ENCODE results near the gene DOC2B. TPM values are rescaled to one million over a fixed set of nuclear protein-coding genes. Genes with fewer than 3 reads are reported as not detected.

Gene DOC2B
- total and polyA plus RNA-seq, 2 of the 8 experiments (the other 6 are each of a cell fraction or from before 2014, with no cell fraction given): 1.3 to 3.3 TPM

GRCh38 chr17:172401-172800, 9.0 kb downstream of the DOC2B start:
- peaks cover 2% of the 10 kb centered on the region; the same call in 1 of the 2 replicates for H3K79me1 ChIP-seq (ENCODE audit: low read depth, low read length)
- no peak overlapping the region for H2AK5ac ChIP-seq (ENCODE audit: low read depth, low read length)
- DNase-seq (ENCODE audit: low read depth in 1 of 2, low spot score in 2 of 2): no peak
- TF ChIP-seq BCL11A (IDR thresholded peaks at IDR 0.05; ENCODE audit: low read depth in 2 of 2, low read length in 2 of 2) (no peak), EGR1 (IDR thresholded peaks at IDR 0.05; ENCODE audit: borderline replicate concordance, low read depth, low read length) (no peak), KDM1A (IDR thresholded peaks at IDR 0.05; ENCODE audit: borderline replicate concordance, low read length) (no peak), SP4 (IDR thresholded peaks at IDR 0.05; ENCODE audit: low read length) (no peak), CEBPB (IDR thresholded peaks at IDR 0.05; ENCODE audit: low read depth, low read length) (no peak), GABPA (IDR thresholded peaks at IDR 0.05; ENCODE audit: borderline replicate concordance, insufficient read depth, low read length) (no peak), SAP30 (IDR thresholded peaks at IDR 0.05; ENCODE audit: insufficient read depth, insufficient replicate concordance, low read length) (no peak), ASH2L (IDR thresholded peaks at IDR 0.05; ENCODE audit: low read length) (no peak)
- no peak for FAIRE-seq
- H3K23me2 ChIP-seq (ENCODE audit: low read depth, low read length): no peaks in the 10 kb centered on the region
- WGBS, 2 experiments (ENCODE audit: extremely low coverage in 1 of 2, insufficient coverage in 1 of 2, insufficient read length in 1 of 2, insufficient replicate concordance in 2 of 2, low coverage in 1 of 2, low lambda C conversion rate in 2 of 2, missing lambda C conversion rate in 1 of 2): 84% methylated on average over 10 of the region's 11 CpGs; no CpG with 5 or more reads in 1 of the 2 experiments
- H3K27me3 ChIP-seq (replicated peaks in 1 of 4; ENCODE audit: control insufficient read depth in 3 of 4, extremely low read depth in 1 of 4, insufficient read depth in 3 of 4, low read length in 3 of 4): no peaks in the 10 kb centered on the region; a peak in 2 of 7 replicates
- ChIA-PET POLR2A (ENCODE audit: partially characterized antibody) (no interaction called here), CTCF (ENCODE audit: partially characterized antibody) (interaction anchor here (0.8 to 2.0 kb wide), 8 partner anchors 8 to 229 kb away, joined by 3 to 8 read pairs (median 4); no protein-coding TSS in a partner anchor)
- no peak overlapping the region for H3K23ac ChIP-seq (ENCODE audit: insufficient read length)
- no peak overlapping the region for H2BK12ac ChIP-seq (ENCODE audit: low read depth, low read length)
- no peak overlapping the region for H2BK20ac ChIP-seq (ENCODE audit: low read length)
- no peak overlapping the region for H2AFZ ChIP-seq (ENCODE audit: low read length)
- H3K18ac ChIP-seq (ENCODE audit: extremely low read depth, low read length): no peak overlapping the region
- no peak overlapping the region for H2BK5ac ChIP-seq (ENCODE audit: low read depth, low read length)
- no peak overlapping the region for H3K56ac ChIP-seq (replicated peaks; ENCODE audit: insufficient read length, low read depth, low read length)
- H2BK15ac ChIP-seq (ENCODE audit: low read length): 0 out of 2 replicates have a peak overlapping the region, but pooled peaks have one; percentile 29
- no peak overlapping the region for H4K91ac ChIP-seq (replicated peaks; ENCODE audit: insufficient read length, low read length)
- no peak overlapping the region for H2BK120ac ChIP-seq (replicated peaks; ENCODE audit: low read depth, low read length)
- H3K4me1 ChIP-seq (replicated peaks in 1 of 4; ENCODE audit: control insufficient read depth in 3 of 4, insufficient read depth in 4 of 4, low read length in 3 of 4): no peaks in the 10 kb centered on the region
- H3K79me2 ChIP-seq (ENCODE audit: control insufficient read depth in 1 of 2, insufficient read depth in 2 of 2, low read length in 2 of 2): no peaks in the 10 kb centered on the region
- H3K36me3 ChIP-seq (ENCODE audit: control insufficient read depth in 2 of 4, insufficient read depth in 4 of 4, low read length in 3 of 4): no peaks in the 10 kb centered on the region
- H3K9ac ChIP-seq (replicated peaks in 1 of 4; ENCODE audit: extremely low read depth in 1 of 4, low read depth in 3 of 4, low read length in 3 of 4): no peak overlapping the region
- H4K20me1 ChIP-seq (replicated peaks in 1 of 2; ENCODE audit: control insufficient read depth in 1 of 2, insufficient read depth in 2 of 2, low read length in 2 of 2): peaks cover 0 to 2% of the 10 kb centered on the region in 2 experiments
- no peak overlapping the region for H3K4me3 ChIP-seq (ENCODE audit: extremely low read depth in 1 of 4, insufficient read depth in 2 of 4, low read depth in 3 of 4, low read length in 4 of 4)
- H3K14ac ChIP-seq (ENCODE audit: insufficient read length): no peak overlapping the region
- no peak overlapping the region for H4K5ac ChIP-seq (ENCODE audit: insufficient read length, low read depth, low read length)
- no peak overlapping the region for H3K27ac ChIP-seq (ENCODE audit: low read depth, low read length)
- no peak overlapping the region for H3K4ac ChIP-seq (replicated peaks; ENCODE audit: insufficient read length, low read depth, low read length)
- H3K4me2 ChIP-seq (ENCODE audit: insufficient read depth in 1 of 2, low read depth in 2 of 2, low read length in 2 of 2): no peak overlapping the region
- H4K8ac ChIP-seq (ENCODE audit: extremely low read depth, insufficient read depth, low read length): no peak overlapping the region
- no peaks in the 10 kb centered on the region for H3K9me3 ChIP-seq (ENCODE audit: insufficient read depth in 2 of 2, low read depth in 1 of 2, low read length in 1 of 2)

All from H1 (cell line).